Measurements from ENCODE around the gene TEX13B. TPM values are rescaled to one million over a fixed set of nuclear protein-coding genes. Genes with fewer than 3 reads are reported as not detected.

Gene TEX13B
- total RNA-seq, 4 donors from 2014 or later = not detected

GRCh38 chrX:107935664-107936433, 46.3 kb downstream of the TEX13B start:
- H3K4me1 ChIP-seq = no peaks in the 10 kb centered on the region
- 20 to 60% methylated on average over 2 to 45 of the region's 48 CpGs for WGBS, 2 donors (ENCODE audit: low coverage in 1 of 2)
- H3K27me3 ChIP-seq = no peaks in the 10 kb centered on the region
- TF ChIP-seq EP300 (IDR thresholded peaks at IDR 0.05; ENCODE audit: low read depth) = no peak
- TF ChIP-seq POLR2AphosphoS5 (IDR thresholded peaks at IDR 0.05) = no peak
- TF ChIP-seq CTCF (IDR thresholded peaks at IDR 0.05) = no peak
- no peak for TF ChIP-seq POLR2A (IDR thresholded peaks at IDR 0.05)
- no peak for DNase-seq
- no peak overlapping the region for H3K27ac ChIP-seq
- no peaks in the 10 kb centered on the region for H3K9me3 ChIP-seq
- in situ Hi-C loops (cut with MboI; ENCODE audit: low pct_ligation_motif_present in 1 of 4, low pct_unique_long_range_greater_than_20kb in 1 of 4, low sequenced_read_pairs in 3 of 4) (no loop called here), intact Hi-C loops (cut with DNase I; ENCODE audit: low total_unique reads) (no loop called here)
- H3K4me3 ChIP-seq = no peak overlapping the region
- no peaks in the 10 kb centered on the region for H3K36me3 ChIP-seq

- DNase-seq = no peak
- no peaks in the 10 kb centered on the region for H3K27me3 ChIP-seq
- no peaks in the 10 kb centered on the region for H3K9me3 ChIP-seq
- H3K27ac ChIP-seq = no peak overlapping the region
- H3K4me3 ChIP-seq = no peak overlapping the region
- intact Hi-C loops (cut with DNase I; ENCODE audit: low total_unique reads) (no loop called here), in situ Hi-C loops (cut with MboI; ENCODE audit: low pct_ligation_motif_present in 1 of 4, low pct_unique_long_range_greater_than_20kb in 1 of 4, low sequenced_read_pairs in 3 of 4) (no loop called here)
- TF ChIP-seq EP300 (IDR thresholded peaks at IDR 0.05; ENCODE audit: low read depth) (no peak), POLR2AphosphoS5 (IDR thresholded peaks at IDR 0.05) (no peak), POLR2A (IDR thresholded peaks at IDR 0.05) (no peak), CTCF (IDR thresholded peaks at IDR 0.05) (no peak)
- WGBS, 2 donors (ENCODE audit: low coverage in 1 of 2) = 20 to 58% methylated on average over 1 to 7 of the region's 7 CpGs
- no peaks in the 10 kb centered on the region for H3K36me3 ChIP-seq
- H3K4me1 ChIP-seq = no peaks in the 10 kb centered on the region
Measured at GRCh38 chrX:107935200-107935599, 47.0 kb downstream of the TEX13B start.

- no peaks in the 10 kb centered on the region for H3K9me3 ChIP-seq
- DNase-seq = no peak
- 94% methylated on average over 1 of the region's 1 CpG; no CpG with 5 or more reads in 1 of the 2 donors for WGBS, 2 donors (ENCODE audit: low coverage in 1 of 2)
- no peaks in the 10 kb centered on the region for H3K27me3 ChIP-seq
- in situ Hi-C loops (cut with MboI; ENCODE audit: low pct_ligation_motif_present in 1 of 4, low pct_unique_long_range_greater_than_20kb in 1 of 4, low sequenced_read_pairs in 3 of 4) = no loop called here
- H3K4me1 ChIP-seq = no peaks in the 10 kb centered on the region
- intact Hi-C loops (cut with DNase I; ENCODE audit: low total_unique reads) = no loop called here
- no peak overlapping the region for H3K27ac ChIP-seq
- TF ChIP-seq POLR2A (IDR thresholded peaks at IDR 0.05) (no peak), EP300 (IDR thresholded peaks at IDR 0.05; ENCODE audit: low read depth) (no peak), POLR2AphosphoS5 (IDR thresholded peaks at IDR 0.05) (no peak), CTCF (IDR thresholded peaks at IDR 0.05) (no peak)
- H3K4me3 ChIP-seq = no peak overlapping the region
- H3K36me3 ChIP-seq = no peaks in the 10 kb centered on the region
Measured at GRCh38 chrX:107934262-107934661, 47.9 kb downstream of the TEX13B start.

Other genes starting within 250 kb of the TEX13B start
- 100 to 1,000 TPM; 146 to 349 (median 202) TPM for gene TSC22D3, start 206.6 kb downstream of the TEX13B start, total RNA-seq
- not detected for gene NCBP2L, start 204.6 kb downstream of the TEX13B start, total RNA-seq
- gene MID2, start 156.5 kb downstream of the TEX13B start, total RNA-seq = 10 to 100 TPM in 2 of 4 donors, 1 to 10 TPM in 2; 4.6 to 76.6 (median 12.8) TPM
- under 1 TPM in 2 of 4 donors, not detected in 2; 0.37 to 0.68 TPM for gene VSIG1, start 62.7 kb upstream of the TEX13B start, total RNA-seq
- gene PSMD10, start 109.2 kb upstream of the TEX13B start, total RNA-seq = 10 to 100 TPM in 3 of 4 donors, 1 to 10 TPM in 1; 8.2 to 37.0 (median 29.9) TPM
- gene ATG4A, start 109.4 kb upstream of the TEX13B start, total RNA-seq = 10 to 100 TPM in 3 of 4 donors, 1 to 10 TPM in 1; 3.2 to 20.9 (median 13.1) TPM

Measured in transverse colon (tissue), 4 donors.